HL-60 (cell line): Measurements from ENCODE around the gene CHSY3.

Source experiments
- DNase-seq, 2 experiments: peaks; one replicate each; pipeline ENCODE4 v3.0.0-alpha.2; 2010 to 2020; ENCODE audit warnings: low read depth in 1 of 2, low spot score in 1 of 2
- H3K27ac ChIP-seq: fragments of 250-450 bp; sonication (Bioruptor Pico); replicated peaks from 2 replicates; pipeline ENCODE4 v1.5.1; 2020; ENCODE audit warnings: mild to moderate bottlenecking, moderate library complexity
- H3K27me3 ChIP-seq: fragments of 250-450 bp; sonication (Bioruptor Pico); 2 replicates; pipeline ENCODE4 v1.5.1; 2021; ENCODE audit warnings: mild to moderate bottlenecking, moderate library complexity; ENCODE audit not compliant: insufficient read depth, poor library complexity, severe bottlenecking
- H3K4me3 ChIP-seq: replicated peaks from 2 replicates; pipeline ENCODE4 v1.5.1; 2011; ENCODE audit warnings: mild to moderate bottlenecking, control low read depth, low read length; ENCODE audit not compliant: insufficient read depth
- GABPA ChIP-seq: IDR thresholded peaks from 2 replicates; pipeline ENCODE4 v1.6.1; 2012; ENCODE audit warnings: low read depth
- POLR2AphosphoS5 ChIP-seq: IDR thresholded peaks from 2 replicates; pipeline ENCODE4 v1.6.1; 2012; ENCODE audit warnings: low read depth
- SPI1 ChIP-seq: IDR thresholded peaks from 2 replicates; pipeline ENCODE4 v1.6.1; 2012; ENCODE audit warnings: low read depth, mild to moderate bottlenecking, borderline replicate concordance
- TF ChIP-seq, protein P1 (sequence below): IDR thresholded peaks from one replicate; pipeline ENCODE4 v1.5.1; 2011; ENCODE audit warnings: low read length, control low read depth, inconsistent platforms; ENCODE audit not compliant: insufficient read depth
- TF ChIP-seq, protein P2 (sequence below): IDR thresholded peaks from 2 replicates; pipeline ENCODE4 v1.6.1; 2012; ENCODE audit warnings: low read depth; ENCODE audit not compliant: insufficient replicate concordance

Gene CHSY3

DNA sequence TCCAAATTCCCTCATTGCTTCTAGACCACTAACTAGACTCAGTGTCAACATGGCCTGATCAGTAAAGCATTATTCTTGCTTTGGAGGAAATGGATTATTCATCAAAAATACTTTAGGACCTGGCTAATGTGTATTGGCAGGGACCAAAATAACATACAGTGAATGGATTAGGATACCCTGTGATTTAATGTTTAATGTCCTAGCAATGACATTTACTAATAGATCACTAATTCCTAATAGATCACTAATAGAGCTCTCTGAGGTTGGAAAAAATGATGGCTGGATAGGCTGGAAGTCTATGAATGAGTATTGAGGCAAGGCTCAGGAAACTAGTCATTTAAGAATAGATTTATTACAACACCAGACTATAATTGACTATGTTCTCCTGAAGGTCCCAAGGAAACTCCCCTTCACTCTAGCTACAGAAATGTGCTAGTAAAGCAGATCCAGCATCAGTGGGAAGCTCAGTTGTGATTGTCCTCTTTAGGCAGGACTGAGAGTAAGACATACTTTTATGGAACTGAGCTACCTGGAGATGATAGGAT lies 46.1 kb upstream of the CHSY3 start:
- no peaks in the 10 kb centered on the region for H3K27me3 ChIP-seq
- no peak for DNase-seq
- H3K27ac ChIP-seq: no peak overlapping the region
- H3K4me3 ChIP-seq: no peak overlapping the region
- TF ChIP-seq, protein P1, sequence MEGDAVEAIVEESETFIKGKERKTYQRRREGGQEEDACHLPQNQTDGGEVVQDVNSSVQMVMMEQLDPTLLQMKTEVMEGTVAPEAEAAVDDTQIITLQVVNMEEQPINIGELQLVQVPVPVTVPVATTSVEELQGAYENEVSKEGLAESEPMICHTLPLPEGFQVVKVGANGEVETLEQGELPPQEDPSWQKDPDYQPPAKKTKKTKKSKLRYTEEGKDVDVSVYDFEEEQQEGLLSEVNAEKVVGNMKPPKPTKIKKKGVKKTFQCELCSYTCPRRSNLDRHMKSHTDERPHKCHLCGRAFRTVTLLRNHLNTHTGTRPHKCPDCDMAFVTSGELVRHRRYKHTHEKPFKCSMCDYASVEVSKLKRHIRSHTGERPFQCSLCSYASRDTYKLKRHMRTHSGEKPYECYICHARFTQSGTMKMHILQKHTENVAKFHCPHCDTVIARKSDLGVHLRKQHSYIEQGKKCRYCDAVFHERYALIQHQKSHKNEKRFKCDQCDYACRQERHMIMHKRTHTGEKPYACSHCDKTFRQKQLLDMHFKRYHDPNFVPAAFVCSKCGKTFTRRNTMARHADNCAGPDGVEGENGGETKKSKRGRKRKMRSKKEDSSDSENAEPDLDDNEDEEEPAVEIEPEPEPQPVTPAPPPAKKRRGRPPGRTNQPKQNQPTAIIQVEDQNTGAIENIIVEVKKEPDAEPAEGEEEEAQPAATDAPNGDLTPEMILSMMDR: no peak
- TF ChIP-seq SPI1 (no peak), POLR2AphosphoS5 (no peak), GABPA (no peak)
- TF ChIP-seq, protein P2, sequence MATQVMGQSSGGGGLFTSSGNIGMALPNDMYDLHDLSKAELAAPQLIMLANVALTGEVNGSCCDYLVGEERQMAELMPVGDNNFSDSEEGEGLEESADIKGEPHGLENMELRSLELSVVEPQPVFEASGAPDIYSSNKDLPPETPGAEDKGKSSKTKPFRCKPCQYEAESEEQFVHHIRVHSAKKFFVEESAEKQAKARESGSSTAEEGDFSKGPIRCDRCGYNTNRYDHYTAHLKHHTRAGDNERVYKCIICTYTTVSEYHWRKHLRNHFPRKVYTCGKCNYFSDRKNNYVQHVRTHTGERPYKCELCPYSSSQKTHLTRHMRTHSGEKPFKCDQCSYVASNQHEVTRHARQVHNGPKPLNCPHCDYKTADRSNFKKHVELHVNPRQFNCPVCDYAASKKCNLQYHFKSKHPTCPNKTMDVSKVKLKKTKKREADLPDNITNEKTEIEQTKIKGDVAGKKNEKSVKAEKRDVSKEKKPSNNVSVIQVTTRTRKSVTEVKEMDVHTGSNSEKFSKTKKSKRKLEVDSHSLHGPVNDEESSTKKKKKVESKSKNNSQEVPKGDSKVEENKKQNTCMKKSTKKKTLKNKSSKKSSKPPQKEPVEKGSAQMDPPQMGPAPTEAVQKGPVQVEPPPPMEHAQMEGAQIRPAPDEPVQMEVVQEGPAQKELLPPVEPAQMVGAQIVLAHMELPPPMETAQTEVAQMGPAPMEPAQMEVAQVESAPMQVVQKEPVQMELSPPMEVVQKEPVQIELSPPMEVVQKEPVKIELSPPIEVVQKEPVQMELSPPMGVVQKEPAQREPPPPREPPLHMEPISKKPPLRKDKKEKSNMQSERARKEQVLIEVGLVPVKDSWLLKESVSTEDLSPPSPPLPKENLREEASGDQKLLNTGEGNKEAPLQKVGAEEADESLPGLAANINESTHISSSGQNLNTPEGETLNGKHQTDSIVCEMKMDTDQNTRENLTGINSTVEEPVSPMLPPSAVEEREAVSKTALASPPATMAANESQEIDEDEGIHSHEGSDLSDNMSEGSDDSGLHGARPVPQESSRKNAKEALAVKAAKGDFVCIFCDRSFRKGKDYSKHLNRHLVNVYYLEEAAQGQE: no peak

DNA sequence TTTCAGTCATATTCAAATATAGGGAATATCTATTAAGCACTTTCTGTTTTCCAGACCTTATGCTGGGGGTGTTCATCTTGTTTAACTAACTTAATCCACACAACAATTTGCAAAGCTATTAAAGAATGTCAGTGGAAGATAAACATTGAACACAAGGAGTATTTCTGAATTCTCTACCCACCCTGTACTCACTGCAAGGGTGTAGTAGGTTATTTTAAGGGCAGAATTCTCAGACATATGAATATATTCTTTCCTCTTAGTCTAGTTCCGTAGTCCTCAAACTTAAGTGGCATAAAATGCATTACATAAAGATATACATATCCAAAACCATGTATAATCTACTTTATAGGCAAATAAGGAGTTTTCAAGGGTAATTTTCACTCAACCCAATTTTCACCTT lies 19.9 kb upstream of the CHSY3 start:
- no peak for TF ChIP-seq POLR2AphosphoS5
- TF ChIP-seq, protein P1: no peak
- TF ChIP-seq GABPA: no peak
- TF ChIP-seq, protein P2: no peak
- no peak for TF ChIP-seq SPI1
- Histone ChIP-seq H3K27ac (no peak overlapping the region), H3K27me3 (no peaks in the 10 kb centered on the region), H3K4me3 (no peak overlapping the region)
- DNase-seq: no peak

DNA sequence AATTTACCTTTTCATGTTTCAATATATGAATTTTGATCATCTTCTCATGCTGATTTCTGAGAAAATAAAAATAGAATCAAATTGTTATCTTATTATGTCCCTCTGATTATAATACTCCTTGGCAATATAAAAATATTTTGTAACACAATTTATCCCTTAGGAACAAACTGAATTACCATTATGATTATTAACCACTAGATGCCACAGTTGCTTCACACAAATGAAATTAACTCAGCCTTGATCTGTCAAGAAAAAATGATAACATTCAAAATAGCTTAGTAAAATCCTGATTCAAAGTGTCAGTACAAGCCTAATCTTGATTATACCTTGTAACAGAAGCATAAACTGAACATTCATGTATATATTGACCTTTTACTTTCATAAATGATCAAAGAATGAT lies 4.8 kb upstream of the CHSY3 start:
- Histone ChIP-seq H3K27me3 (no peaks in the 10 kb centered on the region), H3K27ac (no peak overlapping the region)

More for the DNA sequence above, 4.8 kb upstream of the CHSY3 start:
- H3K4me3 ChIP-seq: no peak overlapping the region
- no peak for TF ChIP-seq GABPA
- no peak for TF ChIP-seq POLR2AphosphoS5
- TF ChIP-seq SPI1: no peak
- TF ChIP-seq, protein P1: no peak
- TF ChIP-seq, protein P2: no peak
- no peak for DNase-seq
